Heart right ventricle (tissue), 16 donors: ENCODE measurements around the gene ITGA1. TPM values are rescaled to one million over a fixed set of nuclear protein-coding genes. Genes with fewer than 3 reads are reported as not detected.
"Not testable (repeated sequence)": the region's sequence is repeated elsewhere in the genome, so short reads cannot be mapped to it uniquely, and the experiment has no call there.

Source experiments
- ATAC-seq, 8 donors: fragments of 200-7000 bp; cut with Tn5 transposase; one replicate each; pipeline ENCODE4 v1.9.1; 2020; ENCODE audit warnings: mild to moderate bottlenecking in 8 of 8, moderate library complexity in 8 of 8, moderate number of reproducible peaks in 1 of 8
- DNase-seq, 2 donors: peaks; one replicate each; pipeline ENCODE4 v3.0.0-alpha.2; 2020
- H3K27ac ChIP-seq, 10 donors: fragments of 200-600 bp; sonication (generic) in 2 of 10; one replicate each; pipeline versions ENCODE4 v1.5.0 to v1.8.0; 2020 to 2022; ENCODE audit warnings: mild to moderate bottlenecking in 3 of 10
- H3K27me3 ChIP-seq, 7 donors: fragments of 200-600 bp; one replicate each; pipeline ENCODE4 v1.8.0; 2021 to 2022; ENCODE audit warnings: mild to moderate bottlenecking in 2 of 7
- H3K36me3 ChIP-seq, 9 donors: fragments of 200-600 bp; sonication (generic) in 1 of 9; one replicate each; pipeline versions ENCODE4 v1.5.0 to v1.8.0; 2020 to 2022; ENCODE audit warnings: mild to moderate bottlenecking in 2 of 9
- H3K4me1 ChIP-seq, 9 donors: fragments of 200-600 bp; sonication (generic) in 1 of 9; one replicate each; pipeline versions ENCODE4 v1.5.0 to v1.8.0; 2020 to 2022; ENCODE audit warnings: mild to moderate bottlenecking in 4 of 9
- H3K4me3 ChIP-seq, 10 donors: fragments of 200-600 bp; sonication (generic) in 2 of 10; one replicate each; pipeline versions ENCODE4 v1.5.0 to v1.8.0; 2020 to 2022; ENCODE audit warnings: mild to moderate bottlenecking in 7 of 10, moderate library complexity in 2 of 10
- H3K9me3 ChIP-seq, 11 donors: fragments of 200-600 bp in 10 of 11; sonication (generic) in 2 of 11; one replicate each; pipeline versions ENCODE4 v1.5.0 to v1.8.0; 2013 to 2022; ENCODE audit warnings: mild to moderate bottlenecking in 2 of 11, control low read depth in 1 of 11, moderate library complexity in 1 of 11
- WGBS, 2 donors: extraction: QIAGEN DNeasy Blood & Tissue Kit; methylation state at CpG; one replicate each; pipeline ENCODE4 v1.1.7; 2013; ENCODE audit warnings: inconsistent platforms in 1 of 2; 5-methylcytosine and 5-hydroxymethylcytosine counted together
- intact Hi-C, 10 donors: fragments of 100-400 bp; cut with DNase I; formaldehyde crosslinking; loops; one replicate each; pipeline versions ENCODE4 v1.11.1 to v1.14.2; 2022
- polyA plus RNA-seq, 2 donors: library from polyadenylated mRNA; stranded (reverse); fragments of 200-250 nt; gene quantifications; one replicate each; pipeline ENCODE4 v1.2.3, GENCODE V29; 2013
- total RNA-seq, 10 donors: library from RNA; stranded (reverse); fragmentation: NEBNext Ultra II Directional in 3 of 10; extraction: Animal tissue kit (Norgen Biotek cat#: 25700) in 3 of 10; gene quantifications; one replicate each; pipeline versions ENCODE4 v1.2.1 to v1.2.4, GENCODE V29; 2021 to 2023
- TF ChIP-seq, protein P1 (sequence below), 9 donors: fragments of 200-600 bp; sonication (generic) in 2 of 9; IDR thresholded peaks; one replicate each; pipeline versions ENCODE4 v1.5.0 to v1.8.0; 2021 to 2022; ENCODE audit warnings: antibody characterized with exemption in 9 of 9, mild to moderate bottlenecking in 5 of 9, moderate library complexity in 1 of 9
- donor health status: Arrhythmogenic right ventricular cardiomyopathy.
- donor health status: ischemic (EF 13 %, LVEDD 7.1; RV severe dilation, severe dysfunction).
- donor health status: healthy with polysubstance abuse.
- donor health status: DM: no; HTN: yes; CAD: no.
- donor health status: DM: no; HTN: no; CAD: no.
- donor health status: ischemic (EF 25% LVEDD 6.9; RV normal size, moderate dysfunction).
- donor health status: ischemic (EF 25% LVEDD 5.7; RV mildly dilated, moderate dysfunction).
- donor health status: healthy.
- donor health status: DM: yes; HTN: yes; CAD: no.
- donor health status: Ischemic cardiomyopathy.
- donor health status: ischemic (EF 35%, LVEDD 5.7; RV mildly dilated, moderate dysfunction).
- donor health status: nonischemic (EF 11% LVEDD 7.7; RV severe dilation, severe dysfunction).
- donor health status: DM: yes; HTN: yes; CAD: no.
- donor health status: PGD.
- donor health status: ischemic (EF 29% LVEDD 5.4; RV normal size, mild dysfunction).
- donor health status: nonischemic (EF 23%, LVEDD 6.1; RV moderate dilation, normal function).

Gene ITGA1
- total and polyA plus RNA-seq, 12 donors, result 7.7 to 48.2 (median 24.3) TPM

DNA sequence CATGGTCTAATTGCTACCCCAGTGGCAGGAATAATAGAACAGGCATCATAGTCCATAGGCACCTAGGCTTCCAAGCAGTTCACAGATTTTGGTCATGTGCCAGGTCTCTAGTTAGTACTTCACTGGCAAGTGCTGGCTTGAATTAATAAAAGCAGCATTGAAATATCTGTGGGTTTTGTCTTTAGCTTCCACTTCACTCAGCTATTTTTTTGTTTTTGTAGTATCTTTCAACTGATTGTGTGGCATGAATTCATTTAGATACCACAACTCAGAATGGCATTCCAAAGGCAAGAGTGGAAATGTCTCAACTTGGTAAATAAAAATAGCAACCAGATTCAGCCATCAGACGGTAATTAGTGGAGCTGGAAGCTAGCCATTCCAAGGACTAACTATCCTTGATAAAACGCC is 173.6 kb downstream of the ITGA1 start:
- Histone ChIP-seq H3K9me3 (peaks cover 0 to 4% (median 0%) of the 10 kb centered on the region in 11 donors), H3K36me3 (peaks cover 0 to 9% (median 0%) of the 10 kb centered on the region in 9 donors), H3K4me3 (no peak overlapping the region), H3K4me1 (peaks cover 0 to 7% (median 0%) of the 10 kb centered on the region in 9 donors), H3K27ac (no peak overlapping the region), H3K27me3 (no peaks in the 10 kb centered on the region)
- DNase-seq, result no peak
- peak in 3 of 8 donors; percentile 55 to 73 (median 57) for ATAC-seq
- WGBS, 2 donors, result 18 to 21% methylated on average over 2 of the region's 2 CpGs
- TF ChIP-seq, protein P1, sequence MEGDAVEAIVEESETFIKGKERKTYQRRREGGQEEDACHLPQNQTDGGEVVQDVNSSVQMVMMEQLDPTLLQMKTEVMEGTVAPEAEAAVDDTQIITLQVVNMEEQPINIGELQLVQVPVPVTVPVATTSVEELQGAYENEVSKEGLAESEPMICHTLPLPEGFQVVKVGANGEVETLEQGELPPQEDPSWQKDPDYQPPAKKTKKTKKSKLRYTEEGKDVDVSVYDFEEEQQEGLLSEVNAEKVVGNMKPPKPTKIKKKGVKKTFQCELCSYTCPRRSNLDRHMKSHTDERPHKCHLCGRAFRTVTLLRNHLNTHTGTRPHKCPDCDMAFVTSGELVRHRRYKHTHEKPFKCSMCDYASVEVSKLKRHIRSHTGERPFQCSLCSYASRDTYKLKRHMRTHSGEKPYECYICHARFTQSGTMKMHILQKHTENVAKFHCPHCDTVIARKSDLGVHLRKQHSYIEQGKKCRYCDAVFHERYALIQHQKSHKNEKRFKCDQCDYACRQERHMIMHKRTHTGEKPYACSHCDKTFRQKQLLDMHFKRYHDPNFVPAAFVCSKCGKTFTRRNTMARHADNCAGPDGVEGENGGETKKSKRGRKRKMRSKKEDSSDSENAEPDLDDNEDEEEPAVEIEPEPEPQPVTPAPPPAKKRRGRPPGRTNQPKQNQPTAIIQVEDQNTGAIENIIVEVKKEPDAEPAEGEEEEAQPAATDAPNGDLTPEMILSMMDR (IDR thresholded peaks at IDR 0.05), result no peak
- intact Hi-C loops, result no loop called here

DNA sequence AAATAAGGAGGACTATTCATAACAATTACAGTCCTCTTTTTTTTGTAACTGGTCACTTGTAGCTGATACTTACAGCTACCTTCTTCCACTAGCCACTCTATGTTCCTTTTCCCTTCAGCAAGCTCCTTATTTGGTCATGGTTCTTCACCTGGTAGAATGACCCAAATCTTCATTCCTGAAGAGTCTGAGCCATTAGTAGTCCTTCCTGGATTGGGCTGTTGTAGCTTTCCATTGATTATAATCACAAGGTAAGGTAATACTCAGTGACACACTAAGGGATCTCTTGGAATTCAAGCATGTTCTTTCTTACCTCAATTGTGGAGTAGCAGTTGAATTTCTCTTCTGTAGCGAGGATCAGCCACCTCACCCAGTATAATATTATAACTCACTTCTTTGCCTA is 175.9 kb downstream of the ITGA1 start:
- peaks cover 0 to 7% (median 0%) of the 10 kb centered on the region in 9 donors for H3K4me1 ChIP-seq
- TF ChIP-seq, protein P1 (IDR thresholded peaks at IDR 0.05), result no peak
- peaks cover 0 to 20% (median 0%) of the 10 kb centered on the region in 11 donors for H3K9me3 ChIP-seq
- ATAC-seq, result no peak
- H3K4me3 ChIP-seq, result no peak overlapping the region
- 93 to 100% methylated on average over 1 of the region's 1 CpG for WGBS, 2 donors
- no peaks in the 10 kb centered on the region for H3K36me3 ChIP-seq
- intact Hi-C loops, result no loop called here
- H3K27me3 ChIP-seq, result no peaks in the 10 kb centered on the region
- no peak for DNase-seq
- no peak overlapping the region for H3K27ac ChIP-seq

GRCh38 chr5:52964138-52964537 is 176.4 kb downstream of the ITGA1 start:
- no peak overlapping the region for H3K4me3 ChIP-seq

GRCh38 chr5:52976157-52976556 is 188.4 kb downstream of the ITGA1 start:
- H3K27me3 ChIP-seq, H3K4me3 ChIP-seq, intact Hi-C loops, H3K4me1 ChIP-seq, DNase-seq, H3K27ac ChIP-seq, H3K36me3 ChIP-seq, ATAC-seq: not testable (repeated sequence)
- H3K9me3 ChIP-seq, result peaks cover 0 to 37% (median 6%) of the 10 kb centered on the region in 11 donors
- 89 to 96% methylated on average over 7 of the region's 7 CpGs for WGBS, 2 donors

More at GRCh38 chr5:52964138-52964537, 176.4 kb downstream of the ITGA1 start:
- TF ChIP-seq, protein P1 (IDR thresholded peaks at IDR 0.05), result no peak
- DNase-seq (no peak), ATAC-seq (no peak)
- H3K27me3 ChIP-seq, result no peaks in the 10 kb centered on the region
- H3K9me3 ChIP-seq, result peaks cover 0 to 25% (median 0%) of the 10 kb centered on the region in 11 donors
- WGBS, 2 donors, result 96 to 100% methylated on average over 1 of the region's 1 CpG
- no peak overlapping the region for H3K27ac ChIP-seq
- H3K36me3 ChIP-seq, result no peaks in the 10 kb centered on the region
- intact Hi-C loops, result no loop called here
- H3K4me1 ChIP-seq, result peaks cover 0 to 7% (median 0%) of the 10 kb centered on the region in 9 donors

DNA sequence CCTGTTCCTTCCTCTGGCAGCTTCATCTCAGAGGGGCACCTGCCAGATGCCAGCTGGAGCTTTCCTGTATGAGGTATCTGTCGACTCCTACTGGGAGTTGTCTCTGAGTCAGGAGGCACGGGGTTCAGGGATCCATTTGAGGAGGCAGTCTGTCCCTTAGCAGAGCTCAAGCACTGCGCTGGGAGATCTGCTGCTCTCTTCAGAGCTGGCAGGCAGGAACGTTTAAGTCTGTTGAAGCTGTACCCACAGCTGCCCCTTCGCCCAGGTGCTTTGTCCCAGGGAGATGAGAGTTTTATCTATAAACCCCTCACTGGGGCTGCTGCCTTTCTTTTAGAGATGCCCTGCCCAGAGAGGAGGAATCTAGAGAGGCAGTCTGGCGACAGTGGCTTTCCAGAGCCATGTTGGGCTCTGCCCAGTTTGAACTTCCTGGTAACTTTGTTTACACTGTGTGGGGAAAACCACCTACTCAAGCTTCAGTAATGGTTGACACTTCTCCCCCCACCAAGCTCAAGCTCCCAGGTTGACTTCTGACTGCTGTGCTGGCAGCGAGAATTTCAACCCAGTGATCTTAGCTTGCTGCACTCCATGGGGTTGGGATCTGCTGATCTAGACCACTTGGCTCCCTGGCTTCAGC is 189.7 kb downstream of the ITGA1 start:
- no peak overlapping the region for H3K27ac ChIP-seq
- H3K4me1 ChIP-seq, result no peaks in the 10 kb centered on the region
- intact Hi-C loops, result no loop called here
- no peaks in the 10 kb centered on the region for H3K27me3 ChIP-seq
- TF ChIP-seq, protein P1 (IDR thresholded peaks at IDR 0.05), result no peak
- no peaks in the 10 kb centered on the region for H3K36me3 ChIP-seq
- H3K9me3 ChIP-seq, result peaks cover 0 to 37% (median 6%) of the 10 kb centered on the region in 11 donors
- ATAC-seq (no peak), DNase-seq (no peak)
- H3K4me3 ChIP-seq, result no peak overlapping the region
- 94 to 95% methylated on average over 7 of the region's 7 CpGs for WGBS, 2 donors
